HUES64 (cell line): ENCODE results near the gene MBD3.
A peak's percentile ranks its signal among the peaks of the same experiment; 100 is the strongest.

Experiments used
- H3K27ac ChIP-seq: 2 replicates; pipeline ENCODE4 v1.7.0; 2013; ENCODE audit warnings: low read depth, low read length, inconsistent platforms
- H3K27me3 ChIP-seq: 2 replicates; pipeline ENCODE4 v1.6.1; 2013; ENCODE audit warnings: mild to moderate bottlenecking, low read length; ENCODE audit not compliant: insufficient read depth
- H3K36me3 ChIP-seq: 2 replicates; pipeline ENCODE4 v1.6.1; 2013; ENCODE audit warnings: mild to moderate bottlenecking, low read length; ENCODE audit not compliant: insufficient read depth
- H3K4me1 ChIP-seq: 2 replicates; pipeline ENCODE4 v1.6.1; 2013; ENCODE audit warnings: mild to moderate bottlenecking, low read length, moderate library complexity; ENCODE audit not compliant: insufficient read depth
- H3K4me3 ChIP-seq: 2 replicates; pipeline ENCODE4 v1.5.1; 2013; ENCODE audit warnings: mild to moderate bottlenecking, low read length, moderate library complexity
- H3K9ac ChIP-seq: 2 replicates; pipeline ENCODE4 v1.6.1; 2013; ENCODE audit warnings: mild to moderate bottlenecking, low read depth, low read length
- H3K9me3 ChIP-seq: 2 replicates; pipeline ENCODE4 v1.6.1; 2013; ENCODE audit warnings: low read depth, low read length; ENCODE audit not compliant: insufficient read depth
- WGBS: fragments of 150-250, 120-280 bp; methylation state at CpG from one replicate; pipeline ENCODE4 v1.1.7; 2013; ENCODE audit warnings: missing lambda C conversion rate; 5-methylcytosine and 5-hydroxymethylcytosine counted together

Gene MBD3

DNA sequence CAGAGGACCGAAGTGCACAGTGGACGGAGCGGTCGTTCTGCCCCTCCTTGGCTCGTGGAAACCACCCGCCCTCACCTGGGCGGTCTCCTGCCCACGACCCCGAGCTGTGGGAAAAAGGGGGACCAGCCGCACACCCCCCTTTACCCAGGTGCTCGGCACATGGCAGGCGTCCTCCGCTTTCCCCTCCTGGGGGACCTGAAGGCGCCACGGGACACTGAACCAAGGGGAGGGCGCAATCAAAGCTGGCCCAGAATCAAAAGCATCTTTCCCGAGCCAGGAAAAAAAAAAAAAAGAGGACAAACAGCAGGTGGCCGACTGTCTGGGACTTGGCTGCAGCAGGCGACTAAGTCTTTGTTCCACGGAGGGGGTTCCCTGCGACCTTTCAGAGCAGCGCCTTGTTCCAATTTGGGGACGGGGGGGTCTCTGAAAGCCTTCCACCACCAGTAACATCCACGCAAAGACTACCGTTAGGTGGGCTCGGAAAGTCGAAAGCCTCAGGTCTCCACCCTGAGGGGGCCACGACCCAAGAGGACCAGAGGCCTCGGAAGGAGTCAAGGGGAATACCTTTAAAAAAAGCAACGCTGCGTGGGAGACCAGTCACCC, 1.1 kb downstream of the MBD3 start:
- WGBS: 5% methylated on average over 31 of the region's 31 CpGs
- H3K4me3 ChIP-seq: peak overlapping the region; percentile 99
- H3K27me3 ChIP-seq: no peaks in the 10 kb centered on the region
- H3K9me3 ChIP-seq: no peaks in the 10 kb centered on the region
- peaks cover 10% of the 10 kb centered on the region for H3K36me3 ChIP-seq
- peak overlapping the region; percentile 100 for H3K9ac ChIP-seq
- peaks cover 3% of the 10 kb centered on the region; the same call in 1 of the 2 replicates for H3K4me1 ChIP-seq
- H3K27ac ChIP-seq: peak overlapping the region; percentile 100

DNA sequence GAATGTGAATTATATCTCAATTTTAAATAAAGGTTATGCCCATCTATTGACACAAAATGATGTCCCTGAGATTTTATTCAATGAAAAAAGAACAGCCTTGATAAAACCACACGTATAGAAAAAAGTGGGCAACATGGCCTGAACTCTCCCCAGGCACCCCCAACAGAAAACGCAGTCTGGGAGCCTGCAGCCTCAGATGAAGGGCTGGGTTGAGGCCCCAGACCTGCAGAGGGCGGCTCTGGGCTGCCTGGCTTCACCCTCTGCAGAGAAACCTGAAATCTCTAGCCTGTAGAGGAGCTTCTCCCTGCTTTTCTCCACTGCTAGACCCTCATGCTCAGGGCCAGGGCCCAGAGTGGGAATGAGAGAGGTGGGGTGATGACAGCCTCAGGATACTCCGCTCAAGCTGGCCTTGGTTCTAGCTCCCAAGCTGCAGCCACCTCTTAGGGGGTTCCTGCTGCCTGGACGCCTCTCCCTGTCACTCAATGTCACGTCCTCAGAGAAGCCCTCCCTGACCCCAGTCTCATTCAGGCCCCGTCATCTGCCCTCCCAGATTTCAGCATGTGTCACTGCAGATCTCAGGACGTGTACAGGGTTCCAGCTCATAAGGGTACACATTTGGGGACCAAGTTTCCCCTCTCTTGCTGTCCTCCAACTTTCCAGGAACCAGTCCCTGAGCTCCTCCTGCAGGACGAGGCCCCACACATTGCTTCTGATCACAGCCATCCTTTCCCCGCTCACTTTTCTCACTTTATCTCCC, 1.8 kb downstream of the MBD3 start:
- H3K4me3 ChIP-seq: peak overlapping the region; percentile 99
- H3K27me3 ChIP-seq: no peaks in the 10 kb centered on the region
- H3K9me3 ChIP-seq: no peaks in the 10 kb centered on the region
- peaks cover 13% of the 10 kb centered on the region for H3K36me3 ChIP-seq
- peak overlapping the region; percentile 100 for H3K9ac ChIP-seq
- H3K4me1 ChIP-seq: peaks cover 3% of the 10 kb centered on the region; the same call in 1 of the 2 replicates
- peak overlapping the region; percentile 100 for H3K27ac ChIP-seq
- WGBS: 41% methylated on average over 10 of the region's 10 CpGs

DNA sequence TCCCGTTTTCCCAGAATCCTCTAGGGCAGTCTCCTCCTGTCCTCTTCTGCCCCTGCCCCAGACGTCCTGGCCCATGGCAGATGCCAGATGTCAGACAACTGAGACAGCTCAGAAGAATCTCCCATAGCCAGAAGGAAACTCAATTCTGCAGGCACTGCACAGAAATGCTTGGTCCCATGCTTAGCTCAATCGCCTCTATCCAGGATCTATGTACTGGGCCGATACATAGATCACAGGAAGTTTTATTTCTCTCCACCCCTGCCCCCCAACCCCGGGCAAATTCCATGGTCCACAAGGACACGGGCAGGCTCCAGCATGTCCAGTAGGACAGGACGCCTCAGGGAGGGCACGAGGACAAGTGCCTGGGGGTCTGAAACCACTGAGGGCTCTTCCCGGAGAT, 4.8 kb downstream of the MBD3 start:
- Histone ChIP-seq H3K36me3 (peaks cover 32% of the 10 kb centered on the region), H3K4me3 (no peak overlapping the region), H3K27ac (no peak overlapping the region), H3K9me3 (no peaks in the 10 kb centered on the region), H3K4me1 (peaks cover 3% of the 10 kb centered on the region; the same call in 1 of the 2 replicates), H3K27me3 (no peaks in the 10 kb centered on the region), H3K9ac (no peak overlapping the region)
- WGBS: 89% methylated on average over 9 of the region's 9 CpGs

DNA sequence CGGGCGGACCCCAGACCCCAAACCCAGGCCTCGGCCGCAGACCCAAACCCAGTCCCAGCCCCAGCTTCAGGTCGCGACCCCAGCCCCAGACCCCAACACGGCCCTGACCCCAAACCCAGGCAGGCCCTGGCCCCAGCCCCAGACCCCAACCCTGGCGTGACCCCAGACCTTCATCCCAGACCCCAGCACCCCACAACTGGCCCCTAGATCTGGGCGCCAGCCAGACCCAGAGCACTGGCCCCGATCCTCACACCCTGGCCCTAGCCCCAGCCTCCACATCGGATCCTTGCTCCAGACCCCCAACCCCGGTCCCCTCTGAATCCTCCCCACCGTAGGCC, 7.5 kb downstream of the MBD3 start:
- Histone ChIP-seq H3K9ac (no peak overlapping the region), H3K4me1 (no peaks in the 10 kb centered on the region), H3K36me3 (peaks cover 59% of the 10 kb centered on the region), H3K9me3 (no peaks in the 10 kb centered on the region), H3K27me3 (no peaks in the 10 kb centered on the region), H3K27ac (no peak overlapping the region), H3K4me3 (peak overlapping the region; percentile 52; the same call in 1 of the 2 replicates)
- WGBS: 97% methylated on average over 13 of the region's 13 CpGs

DNA sequence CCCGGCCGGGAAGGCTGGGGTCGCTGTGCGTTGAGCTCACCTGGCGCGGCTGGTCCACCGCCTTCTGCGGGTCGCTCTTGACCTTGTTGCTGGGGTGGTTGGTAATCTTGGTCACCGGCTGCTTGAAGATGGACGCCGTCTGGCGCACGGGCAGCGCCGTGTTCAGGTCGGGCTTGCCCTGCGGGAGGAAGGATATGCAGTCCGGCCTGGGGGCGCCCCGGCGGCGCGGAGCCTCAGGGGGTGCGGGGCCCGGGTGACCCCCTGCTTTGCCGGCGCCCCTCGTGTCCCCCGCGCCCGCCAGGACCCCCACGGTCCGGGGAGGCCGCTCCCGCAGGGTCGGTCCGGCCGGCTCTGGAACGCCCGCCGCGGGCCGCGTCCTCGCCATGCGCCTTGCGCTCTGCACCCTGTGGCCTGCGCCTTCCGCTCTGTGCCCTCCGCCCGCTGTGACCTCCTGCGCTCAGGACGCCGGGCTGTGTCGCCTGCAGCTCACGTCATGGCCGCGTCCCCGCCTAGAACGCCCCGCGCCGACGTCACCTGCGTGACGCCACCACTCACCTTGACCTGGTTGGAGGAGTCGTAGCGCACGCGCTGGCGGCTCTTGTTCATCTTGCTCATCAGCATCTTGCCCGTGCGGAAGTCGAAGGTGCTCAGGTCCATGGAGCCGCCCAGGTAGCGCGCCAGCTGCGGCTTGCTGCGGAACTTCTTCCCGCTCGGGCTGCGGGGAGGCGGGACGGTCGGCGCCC, 8.0 kb downstream of the MBD3 start:
- H3K27ac ChIP-seq: no peak overlapping the region
- H3K9me3 ChIP-seq: no peaks in the 10 kb centered on the region
- H3K36me3 ChIP-seq: peaks cover 63% of the 10 kb centered on the region
- no peaks in the 10 kb centered on the region for H3K4me1 ChIP-seq
- H3K4me3 ChIP-seq: peak overlapping the region; percentile 52
- WGBS: 97% methylated on average over 87 of the region's 87 CpGs
- H3K27me3 ChIP-seq: no peaks in the 10 kb centered on the region
- H3K9ac ChIP-seq: peak overlapping the region; percentile 50; the same call in 1 of the 2 replicates

DNA sequence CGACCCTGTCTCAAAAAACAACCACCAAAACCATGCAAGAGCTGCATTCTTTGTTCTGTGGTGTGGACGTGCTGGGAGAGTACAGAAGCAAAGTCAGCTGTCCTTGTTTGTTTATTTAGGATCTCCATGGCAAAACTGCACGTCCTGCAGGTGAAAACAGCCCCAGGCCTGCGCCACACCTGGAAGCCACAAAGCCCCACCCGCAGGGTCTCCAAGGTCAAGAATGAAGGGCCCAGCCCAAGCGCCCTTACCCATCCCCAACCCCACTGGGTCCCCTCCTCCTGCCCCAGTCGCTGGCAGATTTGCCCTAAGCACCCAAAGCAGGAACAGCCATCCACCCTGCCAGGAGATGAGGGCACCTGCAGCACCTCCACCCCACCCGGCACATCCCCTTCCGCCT, 10.5 kb downstream of the MBD3 start:
- H3K4me3 ChIP-seq: no peak overlapping the region
- H3K36me3 ChIP-seq: peaks cover 82% of the 10 kb centered on the region
- H3K27me3 ChIP-seq: no peaks in the 10 kb centered on the region
- H3K9me3 ChIP-seq: no peaks in the 10 kb centered on the region
- no peak overlapping the region for H3K9ac ChIP-seq
- H3K4me1 ChIP-seq: no peaks in the 10 kb centered on the region
- H3K27ac ChIP-seq: no peak overlapping the region
- 92% methylated on average over 9 of the region's 9 CpGs for WGBS

DNA sequence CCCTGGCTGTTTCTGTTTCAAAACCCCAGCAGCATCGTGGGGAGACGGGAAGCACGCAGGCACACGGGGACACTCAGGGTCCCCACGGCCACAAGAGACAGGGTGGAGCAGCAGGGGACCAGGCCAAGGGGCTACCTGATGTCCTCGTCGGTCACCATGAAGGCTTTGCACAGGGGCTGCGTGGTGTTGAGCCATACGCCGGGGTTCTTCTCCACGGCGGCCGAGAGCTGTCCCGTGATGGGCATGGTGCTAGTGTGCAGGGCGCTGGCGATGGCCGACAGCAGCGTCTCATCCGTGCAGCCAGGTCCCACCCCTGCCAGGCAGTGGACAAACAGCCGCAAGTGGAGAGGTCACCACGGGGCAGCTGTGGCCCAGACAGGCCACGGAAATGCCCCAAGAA, 11.7 kb downstream of the MBD3 start:
- H3K9ac ChIP-seq: no peak overlapping the region
- H3K4me3 ChIP-seq: no peak overlapping the region
- H3K36me3 ChIP-seq: peaks cover 85% of the 10 kb centered on the region
- H3K27me3 ChIP-seq: no peaks in the 10 kb centered on the region
- no peak overlapping the region for H3K27ac ChIP-seq
- no peaks in the 10 kb centered on the region for H3K4me1 ChIP-seq
- 96% methylated on average over 22 of the region's 22 CpGs for WGBS
- H3K9me3 ChIP-seq: no peaks in the 10 kb centered on the region

DNA sequence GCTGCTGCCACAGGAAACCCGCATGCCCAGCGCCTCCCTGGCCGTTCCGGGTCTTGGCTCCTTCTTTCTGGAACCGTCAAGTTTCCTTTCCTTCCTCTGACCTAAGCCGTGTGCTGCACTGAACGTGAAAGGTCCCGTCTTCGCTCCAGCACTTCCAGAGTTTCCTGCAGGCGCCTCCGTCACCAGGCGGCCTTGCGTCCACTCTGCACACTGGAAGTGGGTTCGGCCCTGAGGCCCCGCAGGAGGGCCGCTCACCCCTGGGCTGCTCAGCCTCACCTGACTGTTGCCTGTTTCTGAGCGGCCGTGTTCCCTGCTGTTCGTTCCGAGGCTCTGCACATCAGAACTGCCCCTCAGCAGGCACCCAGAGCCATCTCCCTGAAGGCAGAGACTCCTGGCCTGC, 12.3 kb downstream of the MBD3 start:
- Histone ChIP-seq H3K27ac (no peak overlapping the region), H3K9me3 (no peaks in the 10 kb centered on the region), H3K9ac (no peak overlapping the region), H3K27me3 (no peaks in the 10 kb centered on the region), H3K4me1 (no peaks in the 10 kb centered on the region), H3K36me3 (peaks cover 81% of the 10 kb centered on the region), H3K4me3 (no peak overlapping the region)
- WGBS: 96% methylated on average over 20 of the region's 20 CpGs

DNA sequence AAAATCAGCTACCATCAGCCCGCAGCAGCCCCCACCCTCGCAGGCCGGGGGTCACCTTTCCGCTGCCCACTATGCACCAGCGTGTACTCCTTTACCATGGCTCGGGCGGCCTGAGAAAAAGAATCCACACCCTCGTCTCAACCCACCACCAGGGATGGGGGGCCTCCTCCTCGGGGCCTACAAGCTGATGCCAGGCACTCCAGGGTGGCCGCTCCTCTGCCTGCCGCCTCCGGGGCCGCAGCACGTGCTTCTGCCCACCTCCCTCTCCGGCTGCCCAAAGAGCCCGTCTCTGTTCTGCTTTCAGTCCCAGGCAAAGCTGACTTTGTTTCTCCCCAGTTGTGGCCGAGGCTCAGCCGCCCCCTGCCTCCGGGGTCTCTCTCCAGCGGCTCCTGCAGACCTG, 13.4 kb downstream of the MBD3 start:
- Histone ChIP-seq H3K4me3 (no peak overlapping the region), H3K4me1 (no peaks in the 10 kb centered on the region), H3K27me3 (no peaks in the 10 kb centered on the region), H3K27ac (no peak overlapping the region), H3K9me3 (no peaks in the 10 kb centered on the region), H3K9ac (no peak overlapping the region), H3K36me3 (peaks cover 74% of the 10 kb centered on the region)
- 94% methylated on average over 20 of the region's 20 CpGs for WGBS

DNA sequence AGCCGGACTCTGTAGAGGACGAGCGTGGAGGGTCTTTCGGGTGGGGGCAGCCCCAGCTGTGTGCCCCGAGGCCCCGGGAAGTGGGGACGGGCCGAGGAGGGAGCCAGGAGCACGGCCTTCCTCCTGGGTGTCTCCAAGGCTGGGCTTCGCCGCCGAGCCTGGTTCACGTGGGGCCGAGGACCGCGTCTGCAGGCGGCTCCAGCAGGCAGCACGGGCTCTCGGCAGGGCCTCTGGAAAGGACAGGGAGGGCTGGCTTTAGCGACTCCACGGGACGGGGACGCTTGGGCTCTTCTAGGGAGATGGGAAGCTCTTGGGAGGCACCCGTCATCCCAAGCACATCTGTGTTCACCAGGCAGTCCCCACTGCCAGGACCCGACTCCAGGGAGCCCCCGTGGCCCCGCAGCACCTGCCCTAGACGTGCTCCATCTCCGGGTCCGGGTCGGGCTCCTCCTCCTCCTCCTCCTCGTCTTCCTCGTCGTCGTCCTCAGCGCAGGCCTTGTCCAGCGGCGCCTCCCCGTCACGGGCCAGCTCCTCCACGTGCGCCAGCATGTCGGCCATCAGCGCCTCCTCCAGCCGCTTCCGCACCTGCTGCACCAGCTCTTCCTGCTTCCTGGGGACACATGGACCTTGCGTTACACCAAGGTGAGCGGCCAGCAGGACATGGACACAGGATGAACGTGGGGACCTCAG, 14.6 kb downstream of the MBD3 start:
- 94% methylated on average over 49 of the region's 49 CpGs for WGBS
- Histone ChIP-seq H3K36me3 (peaks cover 64% of the 10 kb centered on the region), H3K4me1 (no peaks in the 10 kb centered on the region), H3K9ac (no peak overlapping the region), H3K4me3 (no peak overlapping the region), H3K27me3 (no peaks in the 10 kb centered on the region), H3K9me3 (no peaks in the 10 kb centered on the region), H3K27ac (no peak overlapping the region)
